ENCODE results near the gene ZNF562. TPM values are rescaled to one million over a fixed set of nuclear protein-coding genes. Genes with fewer than 3 reads are reported as not detected.

The ZNF562 gene
- total RNA-seq, 4 donors from 2014 or later, result 5.6 to 36.8 (median 17.6) TPM

DNA sequence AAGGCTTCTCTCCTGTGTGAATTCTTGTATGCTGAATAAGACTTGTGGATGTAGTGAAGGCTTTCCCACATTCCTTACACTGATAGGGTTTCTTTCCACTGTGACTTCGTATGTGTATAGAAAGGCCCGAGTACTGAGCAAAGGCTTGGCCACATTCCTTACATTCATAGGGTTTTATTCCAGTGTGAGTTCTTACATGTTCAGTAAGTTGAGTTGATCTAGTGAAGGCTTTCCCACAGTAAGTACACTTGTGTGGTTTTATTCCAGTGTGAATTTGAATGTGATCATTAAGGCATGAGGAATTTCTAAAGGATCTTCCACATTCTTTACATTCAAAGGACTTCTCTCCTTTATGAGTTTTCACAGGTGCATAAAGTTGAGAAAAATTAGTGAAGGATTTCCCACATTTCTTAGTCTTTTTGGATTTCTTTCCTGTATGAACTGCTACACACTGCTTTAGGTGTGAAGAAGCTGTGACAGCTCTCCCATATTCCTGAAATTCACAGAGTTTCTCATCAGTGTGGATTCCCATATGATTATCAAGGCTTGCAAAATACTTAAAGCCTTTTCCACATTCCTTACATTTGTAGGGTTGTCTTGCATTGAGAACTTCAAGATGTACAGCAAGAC lies 64.3 kb downstream of the ZNF562 start:
- intact Hi-C loops (cut with DNase I; ENCODE audit: low total_unique reads) (no loop called here), in situ Hi-C loops (cut with MboI; ENCODE audit: low pct_ligation_motif_present in 1 of 4, low pct_unique_long_range_greater_than_20kb in 1 of 4, low sequenced_read_pairs in 3 of 4) (no loop called here)
- peaks cover 58% of the 10 kb centered on the region in 2 donors for H3K9me3 ChIP-seq
- DNase-seq, result no peak
- H3K4me3 ChIP-seq, result no peak overlapping the region
- H3K36me3 ChIP-seq, result peaks cover 6 to 73% (median 48%) of the 10 kb centered on the region in 4 donors
- TF ChIP-seq, protein P1, sequence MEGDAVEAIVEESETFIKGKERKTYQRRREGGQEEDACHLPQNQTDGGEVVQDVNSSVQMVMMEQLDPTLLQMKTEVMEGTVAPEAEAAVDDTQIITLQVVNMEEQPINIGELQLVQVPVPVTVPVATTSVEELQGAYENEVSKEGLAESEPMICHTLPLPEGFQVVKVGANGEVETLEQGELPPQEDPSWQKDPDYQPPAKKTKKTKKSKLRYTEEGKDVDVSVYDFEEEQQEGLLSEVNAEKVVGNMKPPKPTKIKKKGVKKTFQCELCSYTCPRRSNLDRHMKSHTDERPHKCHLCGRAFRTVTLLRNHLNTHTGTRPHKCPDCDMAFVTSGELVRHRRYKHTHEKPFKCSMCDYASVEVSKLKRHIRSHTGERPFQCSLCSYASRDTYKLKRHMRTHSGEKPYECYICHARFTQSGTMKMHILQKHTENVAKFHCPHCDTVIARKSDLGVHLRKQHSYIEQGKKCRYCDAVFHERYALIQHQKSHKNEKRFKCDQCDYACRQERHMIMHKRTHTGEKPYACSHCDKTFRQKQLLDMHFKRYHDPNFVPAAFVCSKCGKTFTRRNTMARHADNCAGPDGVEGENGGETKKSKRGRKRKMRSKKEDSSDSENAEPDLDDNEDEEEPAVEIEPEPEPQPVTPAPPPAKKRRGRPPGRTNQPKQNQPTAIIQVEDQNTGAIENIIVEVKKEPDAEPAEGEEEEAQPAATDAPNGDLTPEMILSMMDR (IDR thresholded peaks at IDR 0.05), result no peak
- TF ChIP-seq POLR2AphosphoS5 (IDR thresholded peaks at IDR 0.05), result no peak
- no peak for TF ChIP-seq POLR2A (IDR thresholded peaks at IDR 0.05)
- TF ChIP-seq EP300 (IDR thresholded peaks at IDR 0.05; ENCODE audit: low read depth), result no peak
- 98% methylated on average over 2 of the region's 2 CpGs; no CpG with 5 or more reads in 1 of the 2 donors for WGBS, 2 donors (ENCODE audit: low coverage in 1 of 2)
- no peaks in the 10 kb centered on the region for H3K27me3 ChIP-seq
- no peak overlapping the region for H3K27ac ChIP-seq
- no peaks in the 10 kb centered on the region for H3K4me1 ChIP-seq

DNA sequence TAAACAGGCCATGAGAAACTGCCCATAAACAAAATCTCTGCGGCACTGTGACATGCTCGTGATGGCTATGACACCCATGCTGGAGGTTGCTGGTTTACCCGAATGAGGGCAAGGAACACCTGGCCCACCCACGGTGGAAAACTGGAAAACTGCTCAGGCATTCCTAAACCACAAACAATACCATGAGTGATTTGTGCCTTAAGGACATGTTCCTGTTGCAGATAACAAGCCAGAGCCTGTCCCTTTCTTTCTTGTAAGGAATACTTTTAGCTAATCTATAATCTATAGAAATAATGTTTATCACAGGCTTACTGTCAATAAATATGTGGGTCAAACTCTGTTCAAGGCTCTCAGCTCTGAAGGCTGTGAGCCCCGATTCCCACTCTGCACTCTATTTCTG lies 66.0 kb downstream of the ZNF562 start:
- peaks cover 4 to 56% (median 39%) of the 10 kb centered on the region in 4 donors for H3K36me3 ChIP-seq

DNA sequence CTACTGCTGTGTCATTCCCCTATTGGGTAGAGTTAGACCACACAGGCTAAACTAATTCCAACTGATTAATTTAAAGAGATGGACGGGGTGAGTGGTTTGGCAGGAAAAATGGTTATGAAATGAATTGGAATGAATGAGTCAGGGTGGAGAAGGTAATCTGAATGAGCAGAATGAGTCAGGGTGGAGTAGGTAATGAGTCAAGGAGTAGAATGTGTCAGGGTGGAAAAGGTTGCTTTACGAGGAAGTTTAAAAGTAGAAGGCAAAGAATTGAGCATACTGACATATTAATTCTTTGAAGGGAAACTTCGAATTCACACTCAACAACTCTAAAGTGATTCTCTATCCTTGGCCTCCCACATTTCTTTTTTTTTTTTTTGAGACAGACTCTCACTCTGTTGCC lies 77.9 kb downstream of the ZNF562 start:
- H3K4me3 ChIP-seq, result no peak overlapping the region
- H3K27ac ChIP-seq, result no peak overlapping the region
- no peak for DNase-seq
- no peaks in the 10 kb centered on the region for H3K27me3 ChIP-seq
- in situ Hi-C loops (cut with MboI; ENCODE audit: low pct_ligation_motif_present in 1 of 4, low pct_unique_long_range_greater_than_20kb in 1 of 4, low sequenced_read_pairs in 3 of 4) (loop anchor here in 1 of 4 donors (25.0 kb wide), 1 partner anchor 460 kb away; the partner anchor contains the start of genes OR7G3 and ZNF317), intact Hi-C loops (cut with DNase I; ENCODE audit: low total_unique reads) (no loop called here)
- H3K9me3 ChIP-seq, result peaks cover 0 to 8% of the 10 kb centered on the region in 2 donors
- TF ChIP-seq POLR2AphosphoS5 (IDR thresholded peaks at IDR 0.05) (no peak), POLR2A (IDR thresholded peaks at IDR 0.05) (no peak), EP300 (IDR thresholded peaks at IDR 0.05; ENCODE audit: low read depth) (no peak)
- TF ChIP-seq, protein P1 (IDR thresholded peaks at IDR 0.05), result no peak
- no peaks in the 10 kb centered on the region for H3K36me3 ChIP-seq
- H3K4me1 ChIP-seq, result no peaks in the 10 kb centered on the region
- 69 to 92% methylated on average over 3 of the region's 3 CpGs for WGBS, 2 donors (ENCODE audit: low coverage in 1 of 2)

More for the DNA sequence above, 66.0 kb downstream of the ZNF562 start:
- TF ChIP-seq EP300 (IDR thresholded peaks at IDR 0.05; ENCODE audit: low read depth) (no peak), POLR2A (IDR thresholded peaks at IDR 0.05) (no peak)
- TF ChIP-seq, protein P1 (IDR thresholded peaks at IDR 0.05), result no peak
- Histone ChIP-seq H3K27me3 (no peaks in the 10 kb centered on the region), H3K4me3 (no peak overlapping the region), H3K4me1 (no peaks in the 10 kb centered on the region), H3K9me3 (peaks cover 57 to 58% of the 10 kb centered on the region in 2 donors), H3K27ac (no peak overlapping the region)
- WGBS, 2 donors (ENCODE audit: low coverage in 1 of 2), result 92 to 97% methylated on average over 2 to 5 of the region's 5 CpGs
- intact Hi-C loops (cut with DNase I; ENCODE audit: low total_unique reads) (no loop called here), in situ Hi-C loops (cut with MboI; ENCODE audit: low pct_ligation_motif_present in 1 of 4, low pct_unique_long_range_greater_than_20kb in 1 of 4, low sequenced_read_pairs in 3 of 4) (no loop called here)
- no peak for DNase-seq

Other genes starting within 250 kb of the ZNF562 start
- 10 to 100 TPM; 15.0 to 67.5 (median 30.5) TPM for gene ZNF266, start 239.5 kb downstream of the ZNF562 start, total RNA-seq
- not detected for gene ZNF560, start 176.5 kb downstream of the ZNF562 start, total RNA-seq
- 10 to 100 TPM in 2 of 4 donors, 1 to 10 TPM in 2; 6.5 to 29.9 (median 16.4) TPM for gene ZNF426, start 136.5 kb downstream of the ZNF562 start, total RNA-seq
- 10 to 100 TPM; 10.1 to 21.0 (median 14.0) TPM for gene ZNF121, start 90.6 kb downstream of the ZNF562 start, total RNA-seq
- 10 to 100 TPM in 3 of 4 donors, 1 to 10 TPM in 1; 6.4 to 36.7 (median 26.0) TPM for gene ZNF561, start 53.9 kb downstream of the ZNF562 start, total RNA-seq
- 10 to 100 TPM in 3 of 4 donors, 1 to 10 TPM in 1; 10.0 to 18.1 (median 14.2) TPM for gene ZNF846, start 93.6 kb upstream of the ZNF562 start, total RNA-seq
- gene FBXL12, start 144.0 kb upstream of the ZNF562 start, total RNA-seq, result 100 to 1,000 TPM in 2 of 4 donors, 10 to 100 TPM in 2; 32.9 to 184 (median 83.1) TPM
- gene UBL5, start 152.8 kb upstream of the ZNF562 start, total RNA-seq, result 100 to 1,000 TPM in 3 of 4 donors, 10 to 100 TPM in 1; 61.0 to 563 (median 249) TPM
- gene PIN1, start 160.2 kb upstream of the ZNF562 start, total RNA-seq, result 10 to 100 TPM; 22.9 to 82.5 (median 43.7) TPM